Ovary (tissue), 3 donors: ENCODE results near the gene DCT.

Experiments used
- EP300 ChIP-seq: sonication (generic); formaldehyde crosslinking; IDR thresholded peaks from one replicate; pipeline ENCODE4 v1.6.1; 2017; ENCODE audit warnings: antibody characterized with exemption
- TF ChIP-seq, protein P1 (sequence below), 3 donors: fragments of 450-650 bp in 2 of 3; fragments of 200-600 bp in 1 of 3; IDR thresholded peaks; one replicate each; pipeline versions ENCODE4 v1.5.1 to v1.8.0; 2016 to 2022; ENCODE audit warnings: antibody characterized with exemption in 3 of 3, mild to moderate bottlenecking in 1 of 3
- donor health status: DM: no; HTN: no; CAD: no.

DNA sequence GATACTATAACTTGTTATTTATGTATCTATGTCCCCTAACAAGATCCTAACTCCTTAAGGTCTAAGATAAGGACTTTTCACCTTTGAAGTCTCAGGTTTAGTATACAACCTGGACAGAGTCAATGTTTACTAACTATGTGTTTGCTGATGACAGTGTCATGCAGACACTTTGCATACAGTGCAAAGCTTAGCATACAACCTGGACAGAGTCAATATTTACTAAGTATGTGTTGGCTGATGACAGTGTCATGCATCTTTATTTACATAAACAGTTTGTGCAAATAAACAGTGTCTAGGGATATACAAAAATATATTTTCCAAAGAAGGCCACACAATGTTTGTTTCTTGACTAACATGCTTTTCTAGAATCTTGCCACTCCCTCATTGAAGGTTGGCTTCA, 34.7 kb downstream of the DCT start:
- TF ChIP-seq, protein P1, sequence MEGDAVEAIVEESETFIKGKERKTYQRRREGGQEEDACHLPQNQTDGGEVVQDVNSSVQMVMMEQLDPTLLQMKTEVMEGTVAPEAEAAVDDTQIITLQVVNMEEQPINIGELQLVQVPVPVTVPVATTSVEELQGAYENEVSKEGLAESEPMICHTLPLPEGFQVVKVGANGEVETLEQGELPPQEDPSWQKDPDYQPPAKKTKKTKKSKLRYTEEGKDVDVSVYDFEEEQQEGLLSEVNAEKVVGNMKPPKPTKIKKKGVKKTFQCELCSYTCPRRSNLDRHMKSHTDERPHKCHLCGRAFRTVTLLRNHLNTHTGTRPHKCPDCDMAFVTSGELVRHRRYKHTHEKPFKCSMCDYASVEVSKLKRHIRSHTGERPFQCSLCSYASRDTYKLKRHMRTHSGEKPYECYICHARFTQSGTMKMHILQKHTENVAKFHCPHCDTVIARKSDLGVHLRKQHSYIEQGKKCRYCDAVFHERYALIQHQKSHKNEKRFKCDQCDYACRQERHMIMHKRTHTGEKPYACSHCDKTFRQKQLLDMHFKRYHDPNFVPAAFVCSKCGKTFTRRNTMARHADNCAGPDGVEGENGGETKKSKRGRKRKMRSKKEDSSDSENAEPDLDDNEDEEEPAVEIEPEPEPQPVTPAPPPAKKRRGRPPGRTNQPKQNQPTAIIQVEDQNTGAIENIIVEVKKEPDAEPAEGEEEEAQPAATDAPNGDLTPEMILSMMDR (IDR thresholded peaks at IDR 0.05), result no peak
- TF ChIP-seq EP300, result no peak
